ENCODE measurements around the gene FAM209A.

DNA sequence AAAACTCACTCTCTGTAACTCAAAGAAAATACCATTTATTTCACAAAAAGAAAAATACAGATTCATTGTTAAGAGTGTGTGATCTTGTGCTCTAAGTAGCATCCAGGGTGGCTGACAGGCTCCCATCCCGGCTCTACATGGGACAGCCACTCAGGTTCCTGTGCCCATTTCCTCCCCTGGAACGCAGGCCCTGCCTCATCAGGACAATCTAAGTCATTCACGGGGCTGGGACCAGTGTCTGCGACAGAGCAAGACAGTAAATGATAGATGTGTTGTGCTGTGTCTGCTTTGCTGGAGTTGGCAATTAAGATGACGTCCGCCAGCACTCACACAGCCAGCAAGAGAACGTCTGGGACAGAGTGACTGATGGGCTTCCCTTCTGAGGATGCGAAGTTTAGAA, 6.9 kb upstream of the FAM209A start:
- TF ChIP-seq, protein P1, sequence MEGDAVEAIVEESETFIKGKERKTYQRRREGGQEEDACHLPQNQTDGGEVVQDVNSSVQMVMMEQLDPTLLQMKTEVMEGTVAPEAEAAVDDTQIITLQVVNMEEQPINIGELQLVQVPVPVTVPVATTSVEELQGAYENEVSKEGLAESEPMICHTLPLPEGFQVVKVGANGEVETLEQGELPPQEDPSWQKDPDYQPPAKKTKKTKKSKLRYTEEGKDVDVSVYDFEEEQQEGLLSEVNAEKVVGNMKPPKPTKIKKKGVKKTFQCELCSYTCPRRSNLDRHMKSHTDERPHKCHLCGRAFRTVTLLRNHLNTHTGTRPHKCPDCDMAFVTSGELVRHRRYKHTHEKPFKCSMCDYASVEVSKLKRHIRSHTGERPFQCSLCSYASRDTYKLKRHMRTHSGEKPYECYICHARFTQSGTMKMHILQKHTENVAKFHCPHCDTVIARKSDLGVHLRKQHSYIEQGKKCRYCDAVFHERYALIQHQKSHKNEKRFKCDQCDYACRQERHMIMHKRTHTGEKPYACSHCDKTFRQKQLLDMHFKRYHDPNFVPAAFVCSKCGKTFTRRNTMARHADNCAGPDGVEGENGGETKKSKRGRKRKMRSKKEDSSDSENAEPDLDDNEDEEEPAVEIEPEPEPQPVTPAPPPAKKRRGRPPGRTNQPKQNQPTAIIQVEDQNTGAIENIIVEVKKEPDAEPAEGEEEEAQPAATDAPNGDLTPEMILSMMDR (IDR thresholded peaks at IDR 0.05; ENCODE audit: low read depth, low read length), result no peak
- TF ChIP-seq EZH2phosphoT487 (IDR thresholded peaks at IDR 0.05; ENCODE audit: low read depth), result no peak

All from OCI-LY3 (cell line).